ENCODE measurements around the gene FARS2. TPM values are rescaled to one million over a fixed set of nuclear protein-coding genes. Genes with fewer than 3 reads are reported as not detected.

The FARS2 gene
- total and polyA plus RNA-seq, 2 donors (not counting 1 experiment from before 2014, with no cell fraction given), result 11.0 to 18.5 TPM

- Histone ChIP-seq H3K4me1 (ENCODE audit: control insufficient read depth, extremely low read depth, insufficient read depth, low read length) (no peaks in the 10 kb centered on the region), H3K27me3 (ENCODE audit: control insufficient read depth, insufficient read depth, low read length) (no peaks in the 10 kb centered on the region), H3K27ac (ENCODE audit: insufficient read depth, low read length) (no peak overlapping the region), H3K4me2 (ENCODE audit: extremely low read depth, insufficient read depth, low read length) (no peak overlapping the region), H3K9me3 (ENCODE audit: control insufficient read depth, insufficient read depth, low read depth, low read length) (no peaks in the 10 kb centered on the region), H3K36me3 (ENCODE audit: control insufficient read depth, insufficient read depth, low read length) (no peaks in the 10 kb centered on the region), H3K9ac (ENCODE audit: insufficient read depth, low read length) (no peak overlapping the region), H3K4me3 (replicated peaks in 1 of 4; ENCODE audit: control extremely low read depth in 1 of 4, insufficient read depth in 1 of 4, low read depth in 3 of 4, low read length in 4 of 4) (no peak overlapping the region), H3K79me2 (ENCODE audit: control insufficient read depth, insufficient read depth, low read length) (no peaks in the 10 kb centered on the region), H2AFZ (ENCODE audit: low read length) (no peak overlapping the region), H4K20me1 (ENCODE audit: control insufficient read depth, extremely low read depth, insufficient read depth, low read length) (no peaks in the 10 kb centered on the region)
- peak in 1 of 2 donors; percentile 15 for DNase-seq (ENCODE audit: low read depth in 2 of 2)
- TF ChIP-seq, protein P1, sequence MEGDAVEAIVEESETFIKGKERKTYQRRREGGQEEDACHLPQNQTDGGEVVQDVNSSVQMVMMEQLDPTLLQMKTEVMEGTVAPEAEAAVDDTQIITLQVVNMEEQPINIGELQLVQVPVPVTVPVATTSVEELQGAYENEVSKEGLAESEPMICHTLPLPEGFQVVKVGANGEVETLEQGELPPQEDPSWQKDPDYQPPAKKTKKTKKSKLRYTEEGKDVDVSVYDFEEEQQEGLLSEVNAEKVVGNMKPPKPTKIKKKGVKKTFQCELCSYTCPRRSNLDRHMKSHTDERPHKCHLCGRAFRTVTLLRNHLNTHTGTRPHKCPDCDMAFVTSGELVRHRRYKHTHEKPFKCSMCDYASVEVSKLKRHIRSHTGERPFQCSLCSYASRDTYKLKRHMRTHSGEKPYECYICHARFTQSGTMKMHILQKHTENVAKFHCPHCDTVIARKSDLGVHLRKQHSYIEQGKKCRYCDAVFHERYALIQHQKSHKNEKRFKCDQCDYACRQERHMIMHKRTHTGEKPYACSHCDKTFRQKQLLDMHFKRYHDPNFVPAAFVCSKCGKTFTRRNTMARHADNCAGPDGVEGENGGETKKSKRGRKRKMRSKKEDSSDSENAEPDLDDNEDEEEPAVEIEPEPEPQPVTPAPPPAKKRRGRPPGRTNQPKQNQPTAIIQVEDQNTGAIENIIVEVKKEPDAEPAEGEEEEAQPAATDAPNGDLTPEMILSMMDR (conservative IDR thresholded peaks at IDR 0.05 in 1 of 2, IDR thresholded peaks at IDR 0.05 in 1 of 2; ENCODE audit: low read depth in 1 of 2, low read length in 2 of 2), result no peak
- no peak for TF ChIP-seq EZH2 (IDR thresholded peaks at IDR 0.05; ENCODE audit: low read length, missing control alignments)
Measured at GRCh38 chr6:5425267-5425666, 164.0 kb downstream of the FARS2 start.

GRCh38 chr6:5425797-5426196 lies 164.5 kb downstream of the FARS2 start:
- no peaks in the 10 kb centered on the region for H3K27me3 ChIP-seq (ENCODE audit: control insufficient read depth, insufficient read depth, low read length)

DNA sequence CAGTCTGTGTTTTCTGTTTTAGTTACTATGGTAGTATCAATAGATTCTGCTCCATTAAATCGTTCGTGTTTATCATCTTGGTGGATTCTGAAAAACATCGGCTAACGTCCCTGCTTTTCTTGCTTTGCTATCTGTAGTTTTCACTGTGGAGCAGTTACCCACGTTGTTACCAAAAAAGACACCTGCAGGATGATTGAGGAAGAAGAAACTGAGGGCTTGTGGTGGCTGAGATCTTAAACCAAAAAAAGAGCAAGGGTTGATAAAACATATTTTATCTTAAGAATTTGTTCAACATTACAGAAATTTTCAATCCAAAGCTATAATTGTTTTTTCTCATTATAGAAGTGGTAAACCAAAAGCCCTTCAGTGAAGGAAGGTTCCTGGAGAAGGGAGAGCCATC lies 166.3 kb downstream of the FARS2 start:
- no peaks in the 10 kb centered on the region for H4K20me1 ChIP-seq (ENCODE audit: control insufficient read depth, extremely low read depth, insufficient read depth, low read length)
- TF ChIP-seq EZH2 (IDR thresholded peaks at IDR 0.05; ENCODE audit: low read length, missing control alignments), result no peak
- TF ChIP-seq, protein P1 (conservative IDR thresholded peaks at IDR 0.05 in 1 of 2, IDR thresholded peaks at IDR 0.05 in 1 of 2; ENCODE audit: low read depth in 1 of 2, low read length in 2 of 2), result no peak
- H2AFZ ChIP-seq (ENCODE audit: low read length), result no peak overlapping the region

More at GRCh38 chr6:5425797-5426196, 164.5 kb downstream of the FARS2 start:
- Histone ChIP-seq H3K79me2 (ENCODE audit: control insufficient read depth, insufficient read depth, low read length) (no peaks in the 10 kb centered on the region), H3K4me1 (ENCODE audit: control insufficient read depth, extremely low read depth, insufficient read depth, low read length) (no peaks in the 10 kb centered on the region), H3K9me3 (ENCODE audit: control insufficient read depth, insufficient read depth, low read depth, low read length) (no peaks in the 10 kb centered on the region), H3K9ac (ENCODE audit: insufficient read depth, low read length) (no peak overlapping the region), H3K27ac (ENCODE audit: insufficient read depth, low read length) (no peak overlapping the region), H2AFZ (ENCODE audit: low read length) (no peak overlapping the region), H3K4me3 (replicated peaks in 1 of 4; ENCODE audit: control extremely low read depth in 1 of 4, insufficient read depth in 1 of 4, low read depth in 3 of 4, low read length in 4 of 4) (no peak overlapping the region), H3K36me3 (ENCODE audit: control insufficient read depth, insufficient read depth, low read length) (no peaks in the 10 kb centered on the region), H3K4me2 (ENCODE audit: extremely low read depth, insufficient read depth, low read length) (no peak overlapping the region), H4K20me1 (ENCODE audit: control insufficient read depth, extremely low read depth, insufficient read depth, low read length) (no peaks in the 10 kb centered on the region)
- DNase-seq (ENCODE audit: low read depth in 2 of 2), result no peak
- TF ChIP-seq, protein P1 (conservative IDR thresholded peaks at IDR 0.05 in 1 of 2, IDR thresholded peaks at IDR 0.05 in 1 of 2; ENCODE audit: low read depth in 1 of 2, low read length in 2 of 2), result no peak
- TF ChIP-seq EZH2 (IDR thresholded peaks at IDR 0.05; ENCODE audit: low read length, missing control alignments), result no peak

More for the DNA sequence above, 166.3 kb downstream of the FARS2 start:
- no peak overlapping the region for H3K27ac ChIP-seq (ENCODE audit: insufficient read depth, low read length)
- no peaks in the 10 kb centered on the region for H3K36me3 ChIP-seq (ENCODE audit: control insufficient read depth, insufficient read depth, low read length)
- no peak overlapping the region for H3K4me3 ChIP-seq (replicated peaks in 1 of 4; ENCODE audit: control extremely low read depth in 1 of 4, insufficient read depth in 1 of 4, low read depth in 3 of 4, low read length in 4 of 4)
- no peaks in the 10 kb centered on the region for H3K79me2 ChIP-seq (ENCODE audit: control insufficient read depth, insufficient read depth, low read length)
- DNase-seq (ENCODE audit: low read depth in 2 of 2), result no peak
- H3K27me3 ChIP-seq (ENCODE audit: control insufficient read depth, insufficient read depth, low read length), result no peaks in the 10 kb centered on the region
- H3K9ac ChIP-seq (ENCODE audit: insufficient read depth, low read length), result no peak overlapping the region
- no peaks in the 10 kb centered on the region for H3K4me1 ChIP-seq (ENCODE audit: control insufficient read depth, extremely low read depth, insufficient read depth, low read length)
- H3K9me3 ChIP-seq (ENCODE audit: control insufficient read depth, insufficient read depth, low read depth, low read length), result no peaks in the 10 kb centered on the region
- no peak overlapping the region for H3K4me2 ChIP-seq (ENCODE audit: extremely low read depth, insufficient read depth, low read length)

Measured in fibroblast of lung (primary cell).